Measurements from ENCODE around the gene PTBP3.
"Not testable (repeated sequence)": the region's sequence is repeated elsewhere in the genome, so short reads cannot be mapped to it uniquely, and the experiment has no call there.

Gene PTBP3

DNA sequence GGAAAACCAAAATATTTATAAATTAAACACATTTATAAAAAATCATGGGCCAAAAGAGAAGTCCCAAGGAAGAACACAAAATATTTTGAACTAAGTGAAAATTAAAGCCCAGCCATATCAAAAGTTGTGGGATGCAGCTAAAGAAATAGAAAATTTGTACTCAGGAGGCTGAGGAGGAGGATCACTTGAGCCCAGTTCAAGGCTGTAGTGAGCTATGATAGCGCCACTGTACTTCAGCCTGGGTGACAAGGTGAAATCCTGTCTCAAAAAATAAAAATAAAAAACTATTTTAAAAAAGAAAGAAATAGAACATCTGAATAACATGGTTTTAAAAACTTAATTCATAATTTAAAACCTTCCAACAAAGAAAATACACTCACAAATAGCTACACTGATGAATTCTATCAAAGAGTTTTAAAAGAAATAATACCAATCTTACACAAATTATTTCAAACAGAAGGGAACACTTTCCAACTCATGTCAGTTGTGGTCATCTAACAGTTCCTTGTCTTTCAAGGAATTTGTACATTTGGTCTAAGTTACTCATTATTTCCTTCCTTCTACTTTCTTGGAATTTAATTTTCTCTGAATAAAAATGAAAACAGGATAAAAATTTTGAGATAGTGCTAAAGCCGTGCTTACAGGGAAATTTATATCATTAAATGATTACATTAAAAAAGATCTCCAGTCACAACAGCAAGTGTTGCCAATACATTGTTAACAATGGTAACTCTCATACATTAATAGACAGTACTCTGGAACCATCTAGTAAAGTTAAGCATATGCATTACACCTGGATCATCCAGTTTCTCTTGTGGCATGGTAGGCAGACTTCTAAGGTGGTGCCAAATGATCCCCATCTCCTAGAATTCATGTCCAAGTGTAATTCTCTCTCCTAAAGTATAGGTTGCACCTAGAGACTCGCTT lies 17.8 kb downstream of the PTBP3 start:
- DNase-seq: no peak

DNA sequence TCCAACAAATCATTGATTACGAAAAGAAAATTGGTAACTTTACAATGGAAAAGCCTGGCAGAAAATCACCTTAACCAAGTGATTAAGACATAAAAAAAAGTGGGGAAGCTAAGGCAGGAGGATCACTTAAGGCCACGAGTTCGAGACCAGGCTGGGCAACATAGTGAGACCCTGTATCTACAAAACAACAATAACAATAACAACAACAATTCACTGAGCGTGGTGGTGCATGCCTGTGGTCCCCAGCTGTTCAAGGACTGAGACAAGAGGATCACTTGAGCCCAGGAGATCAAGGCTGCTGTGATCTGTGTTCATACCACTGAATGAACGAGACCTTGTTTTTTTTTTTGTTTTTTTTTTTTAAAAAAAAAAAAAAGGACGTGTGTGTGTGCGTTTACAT lies 21.3 kb downstream of the PTBP3 start:
- DNase-seq: no peak

GRCh38 chr9:112311497-112311896 lies 21.9 kb downstream of the PTBP3 start:
- no peak for DNase-seq

DNA sequence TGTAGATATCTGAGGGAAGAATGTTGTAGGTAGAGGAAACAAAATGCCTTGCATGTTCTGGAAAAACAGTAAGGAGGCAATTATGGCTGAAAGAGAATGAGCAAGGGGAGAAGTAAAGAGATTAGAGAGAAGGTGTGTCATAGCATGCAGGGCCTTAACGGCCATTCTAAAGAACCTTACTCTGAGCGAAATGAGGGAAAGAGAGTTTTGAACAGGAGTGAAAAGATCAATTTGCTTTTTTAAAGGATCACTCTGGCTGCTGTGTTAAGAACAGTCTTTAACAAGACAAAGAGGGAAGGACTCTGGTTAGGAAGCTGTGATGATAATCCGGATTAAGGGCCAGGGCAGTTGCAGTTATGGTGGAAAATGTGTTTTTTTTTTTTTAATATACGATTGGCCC lies 22.6 kb downstream of the PTBP3 start:
- no peak for DNase-seq

GRCh38 chr9:112308588-112308987 lies 24.8 kb downstream of the PTBP3 start:
- DNase-seq: no peak

- no peak for DNase-seq
These were observed 32.0 kb downstream of the PTBP3 start for GRCh38 chr9:112301420-112301819.

- no peak for DNase-seq
These were observed 33.9 kb downstream of the PTBP3 start for GRCh38 chr9:112299514-112299913.

GRCh38 chr9:112296929-112297328 lies 36.5 kb downstream of the PTBP3 start:
- no peak for DNase-seq

- no peak for DNase-seq
These were observed 38.2 kb downstream of the PTBP3 start for GRCh38 chr9:112295174-112295573.

GRCh38 chr9:112288029-112288428 lies 45.4 kb downstream of the PTBP3 start:
- DNase-seq: no peak

- DNase-seq: no peak
These were observed 46.5 kb downstream of the PTBP3 start for GRCh38 chr9:112286926-112287325.

GRCh38 chr9:112285056-112285455 lies 48.4 kb downstream of the PTBP3 start:
- DNase-seq: no peak

GRCh38 chr9:112283582-112284253 lies 49.7 kb downstream of the PTBP3 start:
- no peak for DNase-seq

GRCh38 chr9:112282841-112283240 lies 50.6 kb downstream of the PTBP3 start:
- DNase-seq: not testable (repeated sequence)

DNA sequence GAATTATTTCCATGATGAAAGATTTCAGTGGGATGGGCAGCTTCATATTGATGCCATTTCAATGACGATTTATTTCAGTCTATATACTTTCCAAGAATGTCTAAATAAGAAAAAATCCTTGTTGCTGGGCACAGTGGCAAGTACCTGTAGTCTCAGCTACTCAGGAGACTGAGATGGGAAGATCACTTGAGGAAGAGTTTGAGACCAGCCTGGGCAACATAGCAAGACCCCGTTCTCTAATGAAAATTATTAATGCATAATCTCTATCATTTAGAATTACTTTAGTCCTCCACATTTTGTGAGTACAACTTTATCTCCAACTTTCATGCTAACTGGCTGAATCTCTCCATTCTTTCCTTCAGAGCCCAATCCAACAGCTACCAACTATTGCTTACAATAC lies 52.5 kb downstream of the PTBP3 start:
- DNase-seq: no peak

GRCh38 chr9:112279501-112279900 lies 53.9 kb downstream of the PTBP3 start:
- DNase-seq: no peak

- no peak for DNase-seq
These were observed 55.3 kb downstream of the PTBP3 start for GRCh38 chr9:112278152-112278551.

- no peak for DNase-seq
These were observed 58.8 kb downstream of the PTBP3 start for GRCh38 chr9:112274600-112274999.

- no peak for DNase-seq
These were observed 59.5 kb downstream of the PTBP3 start for GRCh38 chr9:112273876-112274275.

- no peak for DNase-seq
These were observed 61.8 kb downstream of the PTBP3 start for GRCh38 chr9:112271466-112272098.

- DNase-seq: no peak
These were observed 65.0 kb downstream of the PTBP3 start for GRCh38 chr9:112268413-112268812.

- DNase-seq: not testable (repeated sequence)
These were observed 66.3 kb downstream of the PTBP3 start for GRCh38 chr9:112267086-112267485.

DNA sequence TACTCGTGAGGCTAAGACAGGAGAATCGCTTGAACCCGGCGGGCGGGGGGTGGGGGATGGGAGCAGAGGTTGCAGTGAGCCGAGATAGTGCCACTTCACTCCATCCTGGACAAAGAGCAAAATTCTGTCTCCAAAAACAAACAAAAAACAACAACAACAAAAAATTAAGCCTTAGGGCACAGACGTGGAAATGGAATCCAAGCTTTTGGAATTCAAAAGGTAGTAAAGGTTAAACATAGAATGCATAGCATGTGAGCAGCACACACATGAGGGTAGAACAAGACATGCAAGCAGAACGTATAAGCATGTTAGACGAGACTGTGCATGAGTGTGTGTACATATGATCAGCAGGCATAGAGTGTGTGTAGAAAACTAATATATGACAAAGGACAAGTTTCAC lies 68.0 kb downstream of the PTBP3 start:
- no peak for DNase-seq

DNA sequence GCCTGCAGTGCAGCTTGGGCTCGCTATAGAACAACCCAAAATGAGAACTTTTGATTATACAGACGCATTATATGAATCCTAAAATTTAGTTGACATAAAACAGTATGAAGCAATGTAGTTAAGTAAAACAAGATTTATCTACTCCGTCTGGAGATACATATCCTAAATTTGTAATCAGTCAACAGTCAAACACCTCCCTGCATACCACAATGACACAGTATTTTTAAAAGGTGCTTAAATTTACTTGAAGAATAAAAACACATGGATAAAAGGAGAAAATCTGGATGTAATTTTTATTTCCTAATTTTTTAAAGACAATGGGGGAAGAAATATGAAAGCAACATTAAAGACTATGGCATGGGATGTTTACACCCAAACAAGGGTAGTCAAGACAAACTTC lies 70.8 kb downstream of the PTBP3 start:
- DNase-seq: no peak

All from activated naive CD4-positive, alpha-beta T cell treated with Interleukin-2 at 50 U/mL for 16 hours (primary cell).